GM12801 (cell line): ENCODE data around the gene IQSEC1.

Experiments
- TF ChIP-seq, protein P1 (sequence below): IDR thresholded peaks from one replicate; pipeline ENCODE4 v1.5.1; 2011; ENCODE audit warnings: control low read depth; ENCODE audit not compliant: insufficient read length; ENCODE audit errors: extremely low read depth

IQSEC1 gene

DNA sequence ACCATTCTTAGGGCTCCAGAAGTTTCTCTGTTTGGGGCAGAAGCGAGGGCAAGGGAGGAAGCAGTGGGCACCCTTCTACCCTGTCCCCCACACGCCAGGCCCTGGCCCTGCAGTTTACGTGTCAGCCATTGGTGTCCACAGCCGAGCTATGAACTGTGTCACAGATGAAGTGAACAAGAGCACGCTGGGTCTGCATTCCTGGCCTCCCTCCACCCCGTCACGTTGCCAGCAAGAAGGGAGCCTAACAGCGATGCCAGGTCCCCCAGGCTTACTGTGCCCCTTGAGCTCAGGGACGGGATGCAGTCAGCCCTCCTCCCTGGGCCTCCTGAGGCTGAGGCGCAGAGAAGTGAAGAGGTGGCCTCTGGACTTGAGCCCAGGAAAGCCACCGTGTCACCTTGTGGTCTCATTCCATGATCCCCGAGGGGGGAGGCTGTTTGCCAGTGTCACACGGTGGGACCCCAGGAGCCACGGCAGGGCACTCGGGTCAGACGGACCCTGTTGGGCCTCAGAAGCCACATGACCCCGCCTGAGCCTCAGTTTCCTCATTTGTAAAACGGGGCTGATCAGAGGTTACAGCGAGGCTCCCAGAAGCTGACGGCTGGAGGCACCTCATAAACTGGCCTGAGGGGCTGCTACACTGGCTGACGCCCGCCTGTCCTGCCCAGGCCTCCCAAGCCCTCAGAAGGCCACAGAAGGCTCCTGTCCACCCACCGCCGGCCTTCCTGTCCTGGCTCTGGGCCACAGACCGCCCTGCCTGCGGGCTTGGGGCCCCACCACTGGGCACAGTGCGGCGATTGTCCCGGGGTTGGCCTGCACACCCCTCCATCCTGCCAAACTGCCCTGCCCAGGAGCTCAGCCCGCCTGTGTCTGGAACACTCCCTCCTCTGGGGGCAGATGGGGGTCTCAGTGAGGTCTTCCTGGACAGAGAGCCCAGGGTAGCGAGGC, 18.6 kb downstream of the IQSEC1 start:
- TF ChIP-seq, protein P1, sequence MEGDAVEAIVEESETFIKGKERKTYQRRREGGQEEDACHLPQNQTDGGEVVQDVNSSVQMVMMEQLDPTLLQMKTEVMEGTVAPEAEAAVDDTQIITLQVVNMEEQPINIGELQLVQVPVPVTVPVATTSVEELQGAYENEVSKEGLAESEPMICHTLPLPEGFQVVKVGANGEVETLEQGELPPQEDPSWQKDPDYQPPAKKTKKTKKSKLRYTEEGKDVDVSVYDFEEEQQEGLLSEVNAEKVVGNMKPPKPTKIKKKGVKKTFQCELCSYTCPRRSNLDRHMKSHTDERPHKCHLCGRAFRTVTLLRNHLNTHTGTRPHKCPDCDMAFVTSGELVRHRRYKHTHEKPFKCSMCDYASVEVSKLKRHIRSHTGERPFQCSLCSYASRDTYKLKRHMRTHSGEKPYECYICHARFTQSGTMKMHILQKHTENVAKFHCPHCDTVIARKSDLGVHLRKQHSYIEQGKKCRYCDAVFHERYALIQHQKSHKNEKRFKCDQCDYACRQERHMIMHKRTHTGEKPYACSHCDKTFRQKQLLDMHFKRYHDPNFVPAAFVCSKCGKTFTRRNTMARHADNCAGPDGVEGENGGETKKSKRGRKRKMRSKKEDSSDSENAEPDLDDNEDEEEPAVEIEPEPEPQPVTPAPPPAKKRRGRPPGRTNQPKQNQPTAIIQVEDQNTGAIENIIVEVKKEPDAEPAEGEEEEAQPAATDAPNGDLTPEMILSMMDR = no peak

DNA sequence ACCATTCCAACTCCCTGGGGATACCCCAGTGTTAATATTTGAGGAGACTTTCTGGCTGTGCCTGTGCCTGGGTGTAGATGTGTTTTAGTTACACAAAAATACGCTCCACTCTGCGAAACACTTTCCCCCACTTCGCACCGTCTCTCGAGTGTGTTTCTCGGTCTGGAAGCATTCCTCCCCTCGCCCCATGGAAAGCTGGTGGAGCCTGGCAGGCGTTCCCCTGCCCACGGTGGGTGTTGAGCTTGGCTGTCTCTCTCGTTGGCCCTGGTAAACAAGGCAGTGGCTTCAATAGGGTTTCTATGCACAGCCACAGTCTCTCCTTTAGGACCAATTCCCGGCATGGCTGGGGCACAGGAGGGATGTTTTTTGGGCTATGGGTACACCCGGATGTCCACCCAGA, 19.3 kb downstream of the IQSEC1 start:
- TF ChIP-seq, protein P1 = no peak

DNA sequence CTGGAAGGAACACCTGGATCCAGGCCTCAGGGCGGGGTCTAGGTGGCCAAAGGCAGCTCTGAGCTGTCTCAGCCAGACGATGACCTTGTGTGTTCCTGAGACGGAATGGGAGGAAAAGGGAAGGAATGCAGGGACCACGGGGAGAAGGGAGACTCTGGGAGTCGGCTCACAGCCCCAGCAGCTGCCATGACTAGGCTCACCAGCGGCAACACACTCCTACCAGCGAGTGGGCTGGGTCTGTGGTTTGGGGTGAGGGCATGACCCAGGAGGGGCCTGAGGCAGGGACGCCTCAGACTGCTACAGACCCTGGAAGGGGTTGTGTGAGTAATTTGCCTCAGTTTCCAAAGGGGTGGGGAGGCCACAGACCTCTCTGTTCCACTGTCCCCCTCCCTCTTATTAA, 19.8 kb downstream of the IQSEC1 start:
- TF ChIP-seq, protein P1 = no peak

DNA sequence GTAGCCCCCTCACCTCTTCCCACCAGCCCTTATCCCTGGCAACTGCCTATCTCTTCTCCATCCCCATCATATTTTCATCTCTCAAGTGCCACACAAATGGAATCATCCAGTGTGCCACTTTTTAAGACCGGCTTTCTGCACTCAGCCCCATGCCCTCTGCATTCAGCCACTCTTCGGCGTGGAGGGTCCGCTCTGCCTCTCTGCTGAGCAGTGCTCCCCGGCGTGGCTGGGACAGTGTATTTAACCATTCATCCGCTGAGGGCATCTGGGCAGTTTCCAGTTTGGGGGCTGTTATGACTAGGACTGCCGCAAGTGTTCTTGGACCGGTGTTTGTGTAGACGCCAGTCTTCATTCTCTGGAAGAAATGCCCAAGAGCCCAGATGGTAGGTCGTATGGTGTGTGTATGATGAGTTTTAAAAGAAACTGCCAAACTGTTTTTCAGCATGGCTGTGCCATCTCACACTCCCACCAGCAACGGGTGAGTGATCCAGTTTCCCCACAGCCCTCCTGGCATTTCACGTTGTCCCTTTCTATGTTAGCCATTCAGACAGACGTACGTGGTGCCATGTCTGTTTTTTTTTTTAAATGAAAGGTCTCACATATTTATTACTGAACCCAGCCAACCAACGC, 20.9 kb downstream of the IQSEC1 start:
- TF ChIP-seq, protein P1 = no peak

DNA sequence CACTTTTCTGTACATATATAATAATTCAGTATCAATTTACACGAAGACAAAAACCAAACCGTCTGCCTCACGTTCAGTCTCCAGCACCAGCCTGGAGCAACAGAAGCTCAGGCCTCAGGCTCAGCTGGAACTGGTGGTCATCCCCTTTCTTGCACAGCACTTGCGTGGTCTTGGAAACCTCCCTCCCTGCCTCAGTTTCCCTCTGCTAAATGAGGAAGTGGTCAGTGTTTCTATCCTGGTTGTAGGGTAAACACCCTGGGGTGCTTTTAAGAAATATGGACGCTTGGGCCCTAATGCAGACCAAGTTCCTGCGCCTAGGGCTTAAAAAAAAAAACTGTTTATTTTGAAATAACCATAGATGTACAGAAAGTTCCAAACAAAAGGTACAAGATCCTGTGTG, 21.6 kb downstream of the IQSEC1 start:
- TF ChIP-seq, protein P1 = no peak

DNA sequence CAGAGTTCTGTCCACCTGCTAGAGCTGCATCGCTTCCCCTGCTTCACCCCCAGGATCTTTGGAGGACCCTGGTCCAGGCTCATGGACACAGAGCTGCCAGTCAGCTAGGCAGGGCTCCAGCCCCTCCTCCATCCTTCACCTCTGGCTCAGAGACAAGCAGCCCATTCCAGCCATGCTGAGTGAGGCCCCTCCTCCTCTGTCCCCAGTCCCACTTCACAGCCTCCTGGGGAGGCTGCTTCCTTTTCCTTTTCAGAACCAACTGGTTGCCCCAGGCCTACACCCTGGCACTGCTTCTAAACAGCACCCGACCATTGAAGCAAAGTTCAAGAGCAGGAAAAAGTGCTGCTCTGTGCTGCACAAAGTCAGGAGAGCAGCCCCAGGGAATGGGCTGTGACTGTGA, 22.2 kb downstream of the IQSEC1 start:
- TF ChIP-seq, protein P1 = no peak

DNA sequence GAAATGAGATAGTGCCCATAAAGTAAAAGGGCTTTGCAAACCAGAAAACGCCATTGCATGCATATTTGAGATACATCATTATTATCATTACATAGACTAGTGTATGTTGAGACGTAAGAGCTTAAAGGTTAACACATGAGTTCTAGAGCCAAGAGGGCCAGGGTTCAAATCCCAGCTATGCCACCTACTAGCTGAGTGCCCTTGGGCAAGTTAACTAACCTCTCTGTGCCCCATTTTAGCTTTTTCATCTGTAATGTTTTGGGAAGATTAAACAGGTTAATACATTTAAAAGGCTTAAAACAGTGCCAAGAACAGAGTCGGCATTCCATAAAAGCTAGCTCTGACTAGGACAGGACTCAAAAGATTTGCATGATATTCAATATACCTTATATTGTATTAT, 22.8 kb downstream of the IQSEC1 start:
- TF ChIP-seq, protein P1 = no peak
